Endothelial cell of umbilical vein (primary cell): ENCODE measurements around the gene BIN1. TPM values are rescaled to one million over a fixed set of nuclear protein-coding genes. Genes with fewer than 3 reads are reported as not detected.

Source experiments
- BruUV-seq: library from RNA; stranded (reverse); fragments of 400-500 nt; replicated peaks from 2 replicates; lab custom pipeline; 2021; lab: Mats Ljungman, UMichigan
- CTCF ChIA-PET: fragments of 300-600, 350-600 bp; sonication (Branson Sonifier 250); formaldehyde crosslinking; loops from one replicate; lab custom pipeline; 2021; ENCODE audit warnings: antibody characterized with exemption, inconsistent platforms; lab: Charles Lee
- POLR2A ChIA-PET: fragments of 300-600, 350-600 bp; sonication (Branson Sonifier 250); formaldehyde crosslinking; loops from one replicate; lab custom pipeline; 2021; ENCODE audit warnings: antibody characterized with exemption, inconsistent platforms; lab: Charles Lee
- DNase-seq: peaks from one replicate; pipeline ENCODE4 v3.0.0-alpha.2; 2011; ENCODE audit warnings: low read depth, low spot score
- FAIRE-seq: peaks from 2 replicates; lab custom pipeline; 2011; peaks lifted over from hg19 to GRCh38; lab: Jason Lieb, UNC
- H2AFZ ChIP-seq: 2 replicates; pipeline ENCODE4 v1.6.0; 2012; ENCODE audit warnings: low read depth, low read length, control low read depth, inconsistent platforms
- H3K27ac ChIP-seq: 2 replicates; pipeline ENCODE4 v1.5.1; 2011; ENCODE audit warnings: low read depth, mild to moderate bottlenecking, control low read depth, low read length, moderate library complexity; ENCODE audit not compliant: insufficient read depth
- H3K27me3 ChIP-seq, 2 experiments: 2 replicates each; pipeline versions ENCODE4 v1.6.0 to v1.6.1; 2011; ENCODE audit warnings: low read length in 2 of 2, mixed read lengths in 1 of 2; ENCODE audit not compliant: control insufficient read depth in 2 of 2, insufficient read depth in 2 of 2
- H3K36me3 ChIP-seq, 2 experiments: 2 replicates in 1 of 2; 3 replicates in 1 of 2; pipeline ENCODE4 v1.5.1; 2011; ENCODE audit warnings: low read length in 2 of 2, mild to moderate bottlenecking in 1 of 2, moderate library complexity in 1 of 2; ENCODE audit not compliant: control insufficient read depth in 2 of 2, insufficient read depth in 2 of 2; ENCODE audit errors: extremely low read depth in 1 of 2
- H3K4me1 ChIP-seq: 3 replicates; pipeline ENCODE4 v1.5.1; 2011; ENCODE audit warnings: mild to moderate bottlenecking, low read length; ENCODE audit not compliant: control insufficient read depth, insufficient read depth; ENCODE audit errors: extremely low read depth
- H3K4me2 ChIP-seq: 2 replicates; pipeline ENCODE4 v1.6.1; 2011; ENCODE audit warnings: low read length, control low read depth, mixed read lengths; ENCODE audit not compliant: insufficient read depth
- H3K4me3 ChIP-seq, 3 experiments: fragments of 200-600 bp in 1 of 3; sonication (generic), shearing (Covaris generic) in 1 of 3; replicated peaks in 1 of 3; 2 replicates each; pipeline ENCODE4 v1.5.1; 2011 to 2016; ENCODE audit warnings: control low read depth in 3 of 3, low read length in 3 of 3, mild to moderate bottlenecking in 2 of 3, inconsistent platforms in 1 of 3, low read depth in 1 of 3, moderate library complexity in 1 of 3; ENCODE audit not compliant: insufficient read depth in 1 of 3
- H3K79me2 ChIP-seq: 2 replicates; pipeline ENCODE4 v1.6.0; 2012; ENCODE audit warnings: low read length, inconsistent platforms; ENCODE audit not compliant: control insufficient read depth, insufficient read depth
- H3K9ac ChIP-seq: replicated peaks from 2 replicates; pipeline ENCODE3; 2011; ENCODE audit warnings: low read length, control low read depth; ENCODE audit not compliant: insufficient read depth; ENCODE audit errors: extremely low read depth
- H3K9me1 ChIP-seq: replicated peaks from 3 replicates; pipeline ENCODE4 v1.6.0; 2011; ENCODE audit warnings: mild to moderate bottlenecking, low read length; ENCODE audit not compliant: control insufficient read depth, insufficient read depth; ENCODE audit errors: extremely low read depth
- H3K9me3 ChIP-seq: replicated peaks from 2 replicates; pipeline ENCODE4 v1.5.1; 2012; ENCODE audit warnings: low read length, inconsistent platforms; ENCODE audit not compliant: control insufficient read depth, insufficient read depth
- H4K20me1 ChIP-seq: replicated peaks from 2 replicates; pipeline ENCODE3; 2011; ENCODE audit warnings: mild to moderate bottlenecking, low read length; ENCODE audit not compliant: control insufficient read depth, insufficient read depth; ENCODE audit errors: extremely low read depth
- CTCF ChIP-seq, 2 donors: IDR thresholded peaks; 1 replicate in 1 of 2; 2 replicates in 1 of 2; pipeline ENCODE4 v1.5.1; 2011; ENCODE audit warnings: low read length in 2 of 2, mild to moderate bottlenecking in 2 of 2, moderate library complexity in 2 of 2, control low read depth in 1 of 2, inconsistent platforms in 1 of 2, low read depth in 1 of 2; ENCODE audit not compliant: insufficient read depth in 1 of 2; ENCODE audit errors: extremely low read depth in 1 of 2
- EZH2 ChIP-seq: IDR thresholded peaks from 2 replicates; pipeline ENCODE4 v1.6.1; 2012; ENCODE audit warnings: borderline replicate concordance, low read depth, mild to moderate bottlenecking, moderate library complexity, low read length, inconsistent platforms; ENCODE audit not compliant: severe bottlenecking
- FOS ChIP-seq: IDR thresholded peaks from 2 replicates; pipeline ENCODE4 v1.6.1; 2011; ENCODE audit warnings: mild to moderate bottlenecking, low read length, moderate library complexity, borderline replicate concordance; ENCODE audit not compliant: insufficient read depth
- GATA2 ChIP-seq: IDR thresholded peaks from 2 replicates; pipeline ENCODE4 v1.7.0; 2011; ENCODE audit warnings: low read depth, mild to moderate bottlenecking, moderate library complexity, mixed read lengths, low read length; ENCODE audit not compliant: insufficient read length, insufficient read depth
- JUN ChIP-seq: IDR thresholded peaks from 2 replicates; pipeline ENCODE4 v1.6.1; 2011; ENCODE audit warnings: borderline replicate concordance, low read depth; ENCODE audit not compliant: insufficient read length, insufficient read depth
- MAX ChIP-seq: IDR thresholded peaks from 2 replicates; pipeline ENCODE4 v1.6.1; 2011; ENCODE audit not compliant: insufficient read depth, insufficient read length
- MYC ChIP-seq: IDR thresholded peaks from one replicate; pipeline ENCODE4 v1.6.1; 2011; ENCODE audit warnings: mild to moderate bottlenecking, low read depth, low read length
- POLR2A ChIP-seq: IDR thresholded peaks from 2 replicates; pipeline ENCODE4 v1.6.1; 2012; ENCODE audit warnings: low read depth, mild to moderate bottlenecking, control low read depth, low read length
- POLR2AphosphoS5 ChIP-seq: IDR thresholded peaks from 2 replicates; pipeline ENCODE4 v1.6.1; 2012; ENCODE audit warnings: low read depth, mild to moderate bottlenecking, control low read depth, low read length, moderate library complexity; ENCODE audit not compliant: insufficient read depth
- dilution Hi-C: fragments of 300-500 bp; cut with MboI; formaldehyde crosslinking; loops from one replicate; pipeline ENCODE4 v1.15.0; 2019; ENCODE audit warnings: low sequenced_read_pairs; ENCODE audit not compliant: extremely low pct_ligation_motif_present
- intact Hi-C: fragments of 100-400 bp; cut with micrococcal nuclease; formaldehyde crosslinking; loops from one replicate; pipeline ENCODE4 v1.10.0; 2022
- polyA plus RNA-seq, 4 experiments: library from polyadenylated mRNA; depleted of rRNA in 3 of 4; stranded (reverse) in 3 of 4; unstranded in 1 of 4; fragments of >200 nt; gene quantifications; 2 replicates each; pipeline versions ENCODE4 v1.2.1 to v1.2.3, GENCODE V29; 2011 to 2012; ENCODE audit warnings: missing spikeins in 1 of 4
- total RNA-seq: library from RNA; stranded (reverse); gene quantifications from 2 replicates; pipeline ENCODE4 v1.2.3, GENCODE V29; 2021

BIN1 gene
- total and polyA plus RNA-seq, 2 donors (not counting 3 experiments of a cell fraction or from before 2014, with no cell fraction given): 26.3 to 36.9 TPM

GRCh38 chr2:127134235-127134634 is 27.3 kb upstream of the BIN1 start:
- no TSS peak for BruUV-seq
- dilution Hi-C loops: no loop called here

More at GRCh38 chr2:127134235-127134634, 27.3 kb upstream of the BIN1 start:
- no peaks in the 10 kb centered on the region for H3K4me1 ChIP-seq
- FAIRE-seq: no peak
- no peak for DNase-seq
- H3K9me1 ChIP-seq: no peaks in the 10 kb centered on the region
- ChIA-PET CTCF (interaction anchor here (1.8 kb wide), 1 partner anchor 12 kb away, joined by 4 read pairs; no protein-coding TSS in a partner anchor), POLR2A (no interaction called here)
- no peak overlapping the region for H3K9ac ChIP-seq
- H3K9me3 ChIP-seq: no peaks in the 10 kb centered on the region
- no peaks in the 10 kb centered on the region for H4K20me1 ChIP-seq
- H3K36me3 ChIP-seq: no peaks in the 10 kb centered on the region
- no peak overlapping the region for H3K27ac ChIP-seq
- intact Hi-C loops: no loop called here
- H3K4me3 ChIP-seq: no peak overlapping the region
- no peak overlapping the region for H2AFZ ChIP-seq
- peaks cover 3% of the 10 kb centered on the region in 2 experiments for H3K27me3 ChIP-seq
- TF ChIP-seq JUN (no peak), CTCF (IDR thresholded peaks at IDR 0.05; ENCODE audit: extremely low read depth in 1 of 2, insufficient read depth in 1 of 2, low read depth in 1 of 2, low read length in 2 of 2) (no peak), MAX (no peak), EZH2 (no peak), FOS (no peak), GATA2 (no peak), POLR2AphosphoS5 (no peak), MYC (no peak), POLR2A (no peak)
- no peaks in the 10 kb centered on the region for H3K79me2 ChIP-seq
- H3K4me2 ChIP-seq: no peak overlapping the region
